CD8-positive, alpha-beta memory T cell (primary cell): ENCODE data around the gene GOSR1. TPM values are rescaled to one million over a fixed set of nuclear protein-coding genes. Genes with fewer than 3 reads are reported as not detected.
A peak's percentile ranks its signal among the peaks of the same experiment; 100 is the strongest.
"Not testable (repeated sequence)": the region's sequence is repeated elsewhere in the genome, so short reads cannot be mapped to it uniquely, and the experiment has no call there.

Source experiments
- CTCF ChIA-PET: fragments of 350-600 bp; sonication (Branson Sonifier 250); formaldehyde crosslinking; loops from one replicate; lab custom pipeline; 2021; ENCODE audit warnings: antibody characterized with exemption; lab: Charles Lee
- POLR2A ChIA-PET: fragments of 350-600 bp; sonication (Branson Sonifier 250); formaldehyde crosslinking; loops from one replicate; lab custom pipeline; 2021; ENCODE audit warnings: antibody characterized with exemption; lab: Charles Lee
- DNase-seq, 5 donors: peaks; one replicate each; pipeline versions ENCODE4 v3.0.0 to v3.0.0-alpha.2; 2020 to 2022; ENCODE audit warnings: mixed read lengths in 1 of 5
- H3K27ac ChIP-seq: one replicate; pipeline ENCODE4 v1.7.0; 2013; ENCODE audit warnings: low read depth, mild to moderate bottlenecking, low read length, moderate library complexity
- H3K27me3 ChIP-seq: 2 replicates; pipeline ENCODE4 v1.7.0; 2013; ENCODE audit warnings: low read length, mild to moderate bottlenecking; ENCODE audit not compliant: insufficient read depth, poor library complexity, severe bottlenecking
- H3K36me3 ChIP-seq: 2 replicates; pipeline ENCODE4 v1.7.0; 2013; ENCODE audit warnings: mild to moderate bottlenecking, low read length, moderate library complexity; ENCODE audit not compliant: insufficient read depth
- H3K4me1 ChIP-seq: 2 replicates; pipeline ENCODE4 v1.7.0; 2013; ENCODE audit warnings: mild to moderate bottlenecking, low read length, moderate library complexity; ENCODE audit not compliant: insufficient read depth
- H3K4me3 ChIP-seq: 2 replicates; pipeline ENCODE4 v1.7.0; 2013; ENCODE audit warnings: mild to moderate bottlenecking, low read length
- H3K9me3 ChIP-seq: 2 replicates; pipeline ENCODE4 v1.7.0; 2013; ENCODE audit warnings: mild to moderate bottlenecking, low read length
- H3K27ac Mint-ChIP-seq, 8 donors: one replicate each; pipeline ENCODE4 v1.8.0; 2020 to 2021; ENCODE audit warnings: mixed read lengths in 8 of 8, mild to moderate bottlenecking in 6 of 8, inconsistent platforms in 3 of 8, moderate library complexity in 3 of 8
- H3K27me3 Mint-ChIP-seq, 2 donors: one replicate each; pipeline ENCODE4 v1.8.0; 2020 to 2021; ENCODE audit warnings: mixed read lengths in 2 of 2, mild to moderate bottlenecking in 1 of 2, moderate library complexity in 1 of 2
- H3K36me3 Mint-ChIP-seq, 3 donors: one replicate each; pipeline ENCODE4 v1.8.0; 2020 to 2021; ENCODE audit warnings: mixed read lengths in 3 of 3, inconsistent platforms in 1 of 3, mild to moderate bottlenecking in 1 of 3
- H3K4me1 Mint-ChIP-seq, 3 donors: one replicate each; pipeline ENCODE4 v1.8.0; 2020 to 2021; ENCODE audit warnings: mixed read lengths in 3 of 3, inconsistent platforms in 1 of 3, mild to moderate bottlenecking in 1 of 3
- H3K4me3 Mint-ChIP-seq, 7 donors: one replicate each; pipeline ENCODE4 v1.8.0; 2020 to 2021; ENCODE audit warnings: mixed read lengths in 7 of 7, mild to moderate bottlenecking in 6 of 7, moderate library complexity in 4 of 7, inconsistent platforms in 2 of 7
- H3K9me3 Mint-ChIP-seq, 5 donors: one replicate each; pipeline ENCODE4 v1.8.0; 2020 to 2022; ENCODE audit warnings: mixed read lengths in 5 of 5, mild to moderate bottlenecking in 3 of 5, moderate library complexity in 2 of 5, inconsistent platforms in 1 of 5
- polyA plus RNA-seq: library from polyadenylated mRNA; unstranded; fragments of 300-500 nt; fragmentation: Illumina TruSeq; gene quantifications from one replicate; pipeline ENCODE4 v1.2.3, GENCODE V29; 2021
- total RNA-seq, 2 experiments: library from RNA; stranded (reverse); gene quantifications; one replicate each; pipeline ENCODE4 v1.2.3, GENCODE V29; 2021

GOSR1 gene
- total and polyA plus RNA-seq, 3 experiments from 2014 or later: 59.1 to 63.2 (median 63.1) TPM

DNA sequence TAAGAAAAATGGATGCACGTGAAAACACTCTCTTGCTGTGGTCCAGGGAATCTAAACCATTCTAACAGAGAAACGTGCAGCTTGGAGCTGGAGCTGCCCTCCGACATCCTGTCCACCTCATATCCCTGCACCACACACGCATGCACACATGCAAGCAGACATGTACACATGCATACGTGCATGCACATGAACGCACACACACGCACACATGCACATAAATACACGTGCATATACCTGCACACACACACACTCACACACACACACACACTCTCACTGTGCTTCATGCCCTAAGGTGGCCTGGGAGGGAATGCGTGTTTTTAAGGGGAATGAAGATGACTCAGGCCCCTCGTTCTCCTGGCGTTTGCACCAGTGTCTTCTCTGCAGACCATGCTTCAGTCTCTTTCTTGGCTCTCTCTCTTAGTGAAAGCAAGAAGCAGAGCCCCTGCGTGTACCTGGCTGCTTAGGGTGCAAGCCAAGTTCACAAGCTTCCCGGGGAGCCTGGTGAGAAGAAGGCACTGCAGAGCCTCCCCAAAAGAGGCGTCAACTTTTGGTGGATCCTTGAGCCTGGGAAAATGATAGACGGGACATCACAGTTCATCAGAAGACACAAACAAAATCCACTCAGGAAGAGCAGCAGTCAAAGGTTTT lies 72.8 kb downstream of the GOSR1 start:
- no peaks in the 10 kb centered on the region for H3K27me3 Mint-ChIP-seq

GRCh38 chr17:30550512-30551273 lies 73.5 kb downstream of the GOSR1 start:
- H3K36me3 ChIP-seq: no peaks in the 10 kb centered on the region
- H3K27me3 Mint-ChIP-seq: no peaks in the 10 kb centered on the region
- H3K27ac Mint-ChIP-seq: peak overlapping the region in 1 of 8 donors; percentile 95
- H3K27me3 ChIP-seq: no peaks in the 10 kb centered on the region
- ChIA-PET CTCF (no interaction called here), POLR2A (no interaction called here)
- H3K4me3 Mint-ChIP-seq: no peak overlapping the region
- peaks cover 0 to 5% (median 0%) of the 10 kb centered on the region in 3 donors for H3K36me3 Mint-ChIP-seq
- no peaks in the 10 kb centered on the region for H3K4me1 ChIP-seq
- H3K9me3 Mint-ChIP-seq: no peaks in the 10 kb centered on the region
- H3K4me3 ChIP-seq: no peak overlapping the region
- DNase-seq: no peak
- H3K9me3 ChIP-seq: no peaks in the 10 kb centered on the region
- H3K4me1 Mint-ChIP-seq: peaks cover 0 to 5% (median 0%) of the 10 kb centered on the region in 3 donors
- H3K27ac ChIP-seq: no peak overlapping the region

More for the DNA sequence above, 72.8 kb downstream of the GOSR1 start:
- POLR2A ChIA-PET: interaction anchor here (0.6 kb wide), 1 partner anchor 65 kb away, joined by 5 read pairs; no protein-coding TSS in a partner anchor
- Histone ChIP-seq H3K27me3 (no peaks in the 10 kb centered on the region), H3K9me3 (no peaks in the 10 kb centered on the region), H3K4me1 (no peaks in the 10 kb centered on the region), H3K27ac (no peak overlapping the region), H3K36me3 (no peaks in the 10 kb centered on the region), H3K4me3 (no peak overlapping the region)
- Mint-ChIP-seq H3K4me3 (no peak overlapping the region), H3K9me3 (no peaks in the 10 kb centered on the region), H3K36me3 (peaks cover 0 to 5% (median 0%) of the 10 kb centered on the region in 3 donors), H3K4me1 (peaks cover 0 to 5% (median 0%) of the 10 kb centered on the region in 3 donors), H3K27ac (peak overlapping the region in 1 of 8 donors; percentile 47)
- no peak for DNase-seq
- CTCF ChIA-PET: no interaction called here

DNA sequence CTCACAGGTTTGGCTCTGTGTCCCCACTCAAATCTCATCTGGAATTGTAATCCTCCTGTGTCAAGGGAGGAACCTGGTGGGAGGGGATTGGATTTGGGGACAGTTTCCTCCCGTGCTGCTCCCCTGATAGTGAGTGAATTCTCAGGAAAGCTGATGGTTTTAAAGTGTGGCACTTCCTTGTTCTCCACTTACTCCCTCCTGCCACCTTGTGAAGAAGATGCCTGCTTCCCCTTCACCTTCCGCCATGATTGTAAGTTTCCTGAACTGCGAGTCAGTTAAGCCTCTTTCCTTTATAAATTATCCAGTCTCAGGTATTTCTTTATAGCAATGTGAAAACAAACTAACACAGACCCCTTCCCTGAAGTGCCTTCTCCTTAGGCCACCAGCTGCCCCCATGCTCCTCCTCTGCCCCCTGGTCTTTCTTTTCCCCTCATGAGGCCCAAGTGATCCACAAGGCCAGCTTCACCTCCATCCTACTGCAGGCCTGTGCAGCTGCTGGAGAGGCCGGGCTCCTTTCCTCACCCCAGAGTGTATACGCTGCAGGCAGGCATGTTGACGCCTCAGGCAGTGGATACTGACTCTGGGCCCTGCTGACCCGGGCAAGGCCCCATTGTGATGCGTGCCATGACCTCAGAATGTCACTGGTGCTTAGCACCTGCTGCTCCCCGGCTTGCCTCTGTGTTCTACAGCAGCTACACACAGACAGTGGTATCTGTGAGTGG lies 74.2 kb downstream of the GOSR1 start:
- H3K4me3 ChIP-seq, H3K9me3 ChIP-seq, H3K27me3 Mint-ChIP-seq, H3K9me3 Mint-ChIP-seq, H3K36me3 ChIP-seq, H3K4me3 Mint-ChIP-seq, CTCF ChIA-PET, H3K27ac ChIP-seq, POLR2A ChIA-PET, DNase-seq, H3K4me1 Mint-ChIP-seq, H3K27me3 ChIP-seq, H3K4me1 ChIP-seq, H3K36me3 Mint-ChIP-seq: not testable (repeated sequence)
- H3K27ac Mint-ChIP-seq: peak overlapping the region in 2 of 8 donors; percentile 3 to 32

DNA sequence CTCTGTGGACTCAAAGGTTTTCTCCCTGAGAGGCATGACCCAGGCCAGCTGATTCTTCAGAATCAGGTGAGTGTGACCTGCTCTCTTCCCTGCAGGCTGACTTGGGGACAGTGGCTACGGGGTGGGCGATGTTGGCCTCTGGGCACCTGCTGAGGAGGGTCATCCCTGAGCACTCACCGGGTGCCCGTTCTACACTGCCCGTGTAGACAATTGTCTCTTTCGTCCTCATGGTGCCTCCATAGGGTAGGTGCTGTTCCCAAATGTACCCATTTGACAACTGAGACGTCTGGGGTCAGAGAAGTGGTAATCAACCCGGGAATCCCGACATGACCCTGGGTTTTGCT lies 74.8 kb downstream of the GOSR1 start:
- CTCF ChIA-PET: no interaction called here
- no peak overlapping the region for H3K27ac Mint-ChIP-seq
- H3K9me3 ChIP-seq: no peaks in the 10 kb centered on the region

DNA sequence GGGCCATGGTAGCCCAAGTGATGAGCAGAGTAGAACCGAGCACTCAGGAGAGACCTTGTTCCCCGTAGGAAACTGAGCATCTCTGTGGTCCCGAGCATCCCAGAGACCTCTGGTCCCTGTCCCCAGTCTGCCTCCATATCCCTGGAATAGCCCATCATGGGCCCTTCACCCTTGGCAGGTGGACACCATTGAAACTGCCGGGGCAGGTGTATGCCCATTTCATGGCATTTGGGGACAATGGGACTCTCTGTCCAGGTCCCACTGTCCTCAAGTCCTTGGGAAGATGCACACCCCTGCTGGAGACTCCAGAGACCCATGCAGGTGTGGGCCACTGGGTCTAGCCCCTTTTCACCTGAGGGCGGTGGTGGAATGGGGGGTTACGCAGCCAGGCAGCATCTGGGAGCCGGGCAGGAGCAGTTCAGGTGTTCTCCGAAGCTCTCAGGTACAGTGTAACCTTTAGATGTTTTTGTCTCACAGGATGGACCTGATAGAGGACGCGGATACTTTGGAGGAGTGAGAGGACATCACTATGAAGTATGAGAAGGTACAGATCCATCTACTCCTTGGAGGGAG lies 75.9 kb downstream of the GOSR1 start:
- Histone ChIP-seq H3K36me3 (no peaks in the 10 kb centered on the region), H3K4me3 (no peak overlapping the region), H3K27ac (no peak overlapping the region), H3K27me3 (no peaks in the 10 kb centered on the region), H3K4me1 (no peaks in the 10 kb centered on the region), H3K9me3 (no peaks in the 10 kb centered on the region)
- no peak overlapping the region for H3K4me3 Mint-ChIP-seq
- DNase-seq: no peak
- POLR2A ChIA-PET: no interaction called here
- no peaks in the 10 kb centered on the region for H3K27me3 Mint-ChIP-seq
- no peak overlapping the region for H3K27ac Mint-ChIP-seq
- H3K36me3 Mint-ChIP-seq: peaks cover 0 to 5% (median 0%) of the 10 kb centered on the region in 3 donors
- H3K4me1 Mint-ChIP-seq: peaks cover 3 to 5% (median 5%) of the 10 kb centered on the region in 3 donors
- no peaks in the 10 kb centered on the region for H3K9me3 Mint-ChIP-seq
- CTCF ChIA-PET: no interaction called here

More for the DNA sequence above, 74.8 kb downstream of the GOSR1 start:
- H3K36me3 Mint-ChIP-seq: peaks cover 0 to 5% (median 0%) of the 10 kb centered on the region in 3 donors
- Histone ChIP-seq H3K4me3 (no peak overlapping the region), H3K27ac (no peak overlapping the region), H3K27me3 (no peaks in the 10 kb centered on the region), H3K4me1 (no peaks in the 10 kb centered on the region), H3K36me3 (no peaks in the 10 kb centered on the region)
- H3K9me3 Mint-ChIP-seq: no peaks in the 10 kb centered on the region
- H3K27me3 Mint-ChIP-seq: no peaks in the 10 kb centered on the region
- no peak for DNase-seq
- peaks cover 0 to 5% (median 0%) of the 10 kb centered on the region in 3 donors for H3K4me1 Mint-ChIP-seq
- no peak overlapping the region for H3K4me3 Mint-ChIP-seq
- POLR2A ChIA-PET: no interaction called here

DNA sequence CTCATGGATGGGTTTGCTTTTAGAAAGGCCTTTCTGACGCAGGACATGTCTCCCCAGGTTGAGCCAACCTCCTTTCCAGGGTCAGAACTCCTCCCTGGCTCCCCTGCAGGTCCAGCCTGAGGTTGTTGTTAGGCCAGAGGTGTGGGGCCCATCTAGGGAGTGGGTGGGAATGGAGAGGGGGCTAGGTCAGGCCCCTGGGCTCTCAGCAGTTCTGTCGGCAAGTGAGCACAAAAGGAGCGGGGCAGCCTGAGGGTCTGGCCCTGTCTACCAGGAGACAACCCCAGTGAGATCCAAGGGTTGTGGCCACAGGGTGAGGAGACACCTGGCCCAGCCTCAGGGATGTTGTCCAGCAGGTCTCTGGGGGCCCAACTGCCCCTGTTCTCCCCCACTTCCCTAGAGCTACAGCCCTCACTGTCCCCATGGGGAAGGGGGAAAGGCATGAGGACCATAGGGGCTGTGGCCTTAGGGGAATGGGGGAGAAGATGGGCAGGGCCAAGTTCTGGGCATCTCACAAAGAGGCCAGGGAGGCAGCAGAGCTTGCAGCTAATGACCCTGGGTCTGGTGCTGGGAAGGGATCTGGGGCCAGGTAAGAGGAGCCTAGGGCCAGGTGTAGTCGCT lies 76.7 kb downstream of the GOSR1 start:
- H3K4me1 Mint-ChIP-seq, H3K9me3 ChIP-seq, POLR2A ChIA-PET, DNase-seq, CTCF ChIA-PET, H3K36me3 Mint-ChIP-seq, H3K27me3 Mint-ChIP-seq, H3K4me1 ChIP-seq, H3K27me3 ChIP-seq, H3K36me3 ChIP-seq, H3K9me3 Mint-ChIP-seq, H3K4me3 ChIP-seq, H3K4me3 Mint-ChIP-seq, H3K27ac ChIP-seq: not testable (repeated sequence)
- peak overlapping the region in 1 of 8 donors; percentile 27 for H3K27ac Mint-ChIP-seq

DNA sequence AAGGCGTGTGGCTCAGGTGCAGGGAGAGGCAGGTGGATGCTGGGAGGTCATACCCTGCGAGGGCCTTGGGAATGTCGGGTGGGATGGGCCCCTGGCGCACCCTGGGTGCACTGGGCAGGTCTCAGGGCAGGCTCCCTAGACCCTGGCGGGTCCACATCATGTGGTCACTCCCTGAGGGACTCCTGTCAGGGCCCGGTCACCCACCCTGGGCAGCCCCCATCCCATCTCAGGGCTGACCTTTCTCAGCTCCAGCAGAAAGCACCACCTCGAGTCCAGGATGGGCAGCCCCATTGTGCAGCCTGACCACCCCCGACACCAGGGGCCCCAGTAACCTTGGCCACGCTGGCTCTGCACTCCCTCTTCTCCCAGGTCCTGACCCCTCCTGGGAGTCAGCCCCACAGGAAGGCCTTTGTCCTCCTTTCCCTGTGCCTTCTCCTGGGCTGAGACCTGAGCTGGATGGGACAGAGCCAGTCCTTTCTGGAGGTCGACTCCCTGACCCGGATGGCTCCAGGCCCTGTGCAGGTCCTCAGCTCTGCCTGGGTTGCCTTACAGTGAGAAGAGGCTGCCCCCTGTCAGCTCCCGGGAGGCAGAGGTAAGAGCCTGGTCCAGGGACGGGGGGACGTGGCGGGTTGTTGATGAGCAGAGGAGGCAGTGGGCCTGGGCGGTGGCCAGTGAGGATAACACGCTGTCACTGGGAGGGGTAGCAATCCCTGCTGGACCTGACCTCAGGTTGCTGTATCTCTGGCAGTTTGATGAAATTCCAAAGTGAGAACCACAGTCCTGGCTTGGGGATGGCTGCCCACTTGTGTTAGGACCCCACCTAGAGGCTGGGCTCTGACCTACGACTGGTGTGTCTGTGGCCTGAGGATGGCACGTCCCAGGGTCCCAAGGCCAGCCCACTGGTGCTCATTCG lies 77.9 kb downstream of the GOSR1 start:
- DNase-seq: no peak
- Mint-ChIP-seq H3K27ac (peak overlapping the region in 1 of 8 donors; percentile 73), H3K4me3 (no peak overlapping the region), H3K36me3 (no peaks in the 10 kb centered on the region), H3K4me1 (peaks cover 3 to 5% (median 5%) of the 10 kb centered on the region in 3 donors), H3K9me3 (no peaks in the 10 kb centered on the region), H3K27me3 (no peaks in the 10 kb centered on the region)
- POLR2A ChIA-PET: no interaction called here
- Histone ChIP-seq H3K27me3 (no peaks in the 10 kb centered on the region), H3K4me1 (no peaks in the 10 kb centered on the region), H3K36me3 (no peaks in the 10 kb centered on the region), H3K4me3 (no peak overlapping the region), H3K27ac (no peak overlapping the region), H3K9me3 (no peaks in the 10 kb centered on the region)
- CTCF ChIA-PET: no interaction called here
